ENCODE data around the gene ZFYVE9. TPM values are rescaled to one million over a fixed set of nuclear protein-coding genes. Genes with fewer than 3 reads are reported as not detected.

ZFYVE9 gene
- total and polyA plus RNA-seq, 3 donors from 2014 or later, result 31.5 to 51.3 (median 32.5) TPM

DNA sequence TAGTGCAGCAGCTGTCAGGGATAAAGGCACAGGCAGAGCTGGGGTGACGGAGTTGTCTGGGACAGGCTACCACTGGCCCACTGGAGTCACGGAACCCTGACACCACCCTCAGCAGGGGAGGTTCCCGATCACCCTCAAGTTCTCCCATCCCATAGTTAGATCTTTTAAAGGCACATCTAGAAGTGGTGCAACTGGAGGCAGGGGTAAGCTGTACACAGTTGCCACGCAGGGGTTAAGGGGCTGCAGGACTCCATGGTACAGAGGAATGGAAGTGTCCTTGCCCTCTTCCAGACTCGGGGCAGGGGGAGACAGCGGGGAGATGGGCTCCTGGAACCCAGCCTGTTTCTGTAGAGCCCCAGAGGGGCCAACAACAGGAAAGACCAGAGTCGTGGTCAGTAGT is 210.8 kb downstream of the ZFYVE9 start:
- no peak for DNase-seq
- peak overlapping the region in 1 of 2 donors; percentile 36 for H3K27ac ChIP-seq
- no peak overlapping the region for H3K4me3 ChIP-seq
- no peaks in the 10 kb centered on the region for H3K9me3 ChIP-seq
- no peaks in the 10 kb centered on the region for H3K36me3 ChIP-seq (ENCODE audit: low read depth, missing control alignments)
- H3K27me3 ChIP-seq, result no peaks in the 10 kb centered on the region
- no peak for TF ChIP-seq POLR2A (IDR thresholded peaks at IDR 0.05)
- TF ChIP-seq, protein P1, sequence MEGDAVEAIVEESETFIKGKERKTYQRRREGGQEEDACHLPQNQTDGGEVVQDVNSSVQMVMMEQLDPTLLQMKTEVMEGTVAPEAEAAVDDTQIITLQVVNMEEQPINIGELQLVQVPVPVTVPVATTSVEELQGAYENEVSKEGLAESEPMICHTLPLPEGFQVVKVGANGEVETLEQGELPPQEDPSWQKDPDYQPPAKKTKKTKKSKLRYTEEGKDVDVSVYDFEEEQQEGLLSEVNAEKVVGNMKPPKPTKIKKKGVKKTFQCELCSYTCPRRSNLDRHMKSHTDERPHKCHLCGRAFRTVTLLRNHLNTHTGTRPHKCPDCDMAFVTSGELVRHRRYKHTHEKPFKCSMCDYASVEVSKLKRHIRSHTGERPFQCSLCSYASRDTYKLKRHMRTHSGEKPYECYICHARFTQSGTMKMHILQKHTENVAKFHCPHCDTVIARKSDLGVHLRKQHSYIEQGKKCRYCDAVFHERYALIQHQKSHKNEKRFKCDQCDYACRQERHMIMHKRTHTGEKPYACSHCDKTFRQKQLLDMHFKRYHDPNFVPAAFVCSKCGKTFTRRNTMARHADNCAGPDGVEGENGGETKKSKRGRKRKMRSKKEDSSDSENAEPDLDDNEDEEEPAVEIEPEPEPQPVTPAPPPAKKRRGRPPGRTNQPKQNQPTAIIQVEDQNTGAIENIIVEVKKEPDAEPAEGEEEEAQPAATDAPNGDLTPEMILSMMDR (IDR thresholded peaks at IDR 0.05), result no peak
- intact Hi-C loops (cut with DNase I; ENCODE audit: low total_unique reads), result no loop called here
- H3K4me1 ChIP-seq, result no peaks in the 10 kb centered on the region
- WGBS, 2 donors, result 71 to 75% methylated on average over 7 of the region's 7 CpGs

DNA sequence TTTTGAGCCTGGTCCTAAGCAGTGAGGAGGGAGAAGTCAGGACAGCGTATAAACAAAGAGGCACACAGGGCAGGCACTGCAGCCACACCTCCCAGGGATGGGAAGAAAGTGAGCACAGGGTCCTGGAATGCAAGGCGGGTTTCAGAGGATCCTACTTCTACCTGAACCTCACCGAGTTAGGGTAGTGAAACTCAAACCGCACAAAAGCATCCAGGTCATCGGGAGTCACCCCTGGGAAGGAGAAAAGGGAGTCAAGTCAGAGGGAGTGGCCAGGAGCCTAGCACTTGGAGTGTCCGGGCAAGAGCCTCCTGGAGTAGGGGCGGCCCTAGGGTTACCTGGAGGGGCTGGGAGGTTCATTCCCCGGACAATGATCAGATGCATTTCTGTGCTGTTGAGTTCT is 213.5 kb downstream of the ZFYVE9 start:
- H3K27me3 ChIP-seq, result no peaks in the 10 kb centered on the region
- H3K4me3 ChIP-seq, result no peak overlapping the region
- no peak for TF ChIP-seq POLR2A (IDR thresholded peaks at IDR 0.05)
- TF ChIP-seq, protein P1 (IDR thresholded peaks at IDR 0.05), result no peak
- no peak overlapping the region for H3K27ac ChIP-seq
- 83 to 86% methylated on average over 7 to 8 of the region's 8 CpGs for WGBS, 2 donors
- no peaks in the 10 kb centered on the region for H3K9me3 ChIP-seq
- intact Hi-C loops (cut with DNase I; ENCODE audit: low total_unique reads), result no loop called here
- DNase-seq, result no peak
- no peaks in the 10 kb centered on the region for H3K4me1 ChIP-seq
- H3K36me3 ChIP-seq (ENCODE audit: low read depth, missing control alignments), result no peaks in the 10 kb centered on the region

DNA sequence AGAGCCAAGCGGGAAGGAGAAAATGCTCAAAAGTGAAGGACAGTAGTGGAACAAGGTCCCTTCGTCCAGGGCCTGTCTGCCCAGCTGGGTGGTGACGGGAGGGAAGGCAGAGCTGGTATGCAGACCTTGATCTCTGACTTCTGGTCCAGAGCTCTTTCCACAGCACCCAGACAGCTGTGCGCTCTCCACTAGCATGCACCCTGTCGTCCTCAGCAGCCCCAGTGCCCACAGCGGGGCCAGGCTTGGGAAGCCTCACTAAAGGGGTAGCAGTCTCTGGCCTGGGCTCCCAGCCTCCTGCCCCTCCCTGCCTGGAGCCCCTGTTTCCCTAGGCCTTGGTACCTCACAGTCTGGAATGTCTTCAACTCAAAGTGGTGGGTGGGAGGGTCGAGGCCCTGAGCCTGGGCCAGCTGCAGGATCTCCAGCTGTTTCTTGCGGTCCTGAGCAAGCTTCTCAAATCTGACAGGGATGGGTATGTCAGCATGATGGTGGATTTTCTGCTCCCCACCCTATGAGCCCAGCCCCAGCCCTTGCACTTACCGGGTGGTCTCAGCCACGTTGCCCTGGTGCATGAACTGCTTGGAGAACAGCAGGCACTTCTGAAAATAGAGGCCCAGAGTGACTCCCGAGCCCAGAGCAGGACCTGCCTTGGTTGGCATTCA is 214.1 kb downstream of the ZFYVE9 start:
- no peak overlapping the region for H3K27ac ChIP-seq
- no peaks in the 10 kb centered on the region for H3K27me3 ChIP-seq
- no peaks in the 10 kb centered on the region for H3K9me3 ChIP-seq
- H3K4me3 ChIP-seq, result no peak overlapping the region
- no peak for DNase-seq
- no peaks in the 10 kb centered on the region for H3K4me1 ChIP-seq
- 73 to 78% methylated on average over 9 to 11 of the region's 11 CpGs for WGBS, 2 donors
- TF ChIP-seq, protein P1 (IDR thresholded peaks at IDR 0.05), result no peak
- TF ChIP-seq POLR2A (IDR thresholded peaks at IDR 0.05), result no peak
- intact Hi-C loops (cut with DNase I; ENCODE audit: low total_unique reads), result no loop called here
- no peaks in the 10 kb centered on the region for H3K36me3 ChIP-seq (ENCODE audit: low read depth, missing control alignments)

DNA sequence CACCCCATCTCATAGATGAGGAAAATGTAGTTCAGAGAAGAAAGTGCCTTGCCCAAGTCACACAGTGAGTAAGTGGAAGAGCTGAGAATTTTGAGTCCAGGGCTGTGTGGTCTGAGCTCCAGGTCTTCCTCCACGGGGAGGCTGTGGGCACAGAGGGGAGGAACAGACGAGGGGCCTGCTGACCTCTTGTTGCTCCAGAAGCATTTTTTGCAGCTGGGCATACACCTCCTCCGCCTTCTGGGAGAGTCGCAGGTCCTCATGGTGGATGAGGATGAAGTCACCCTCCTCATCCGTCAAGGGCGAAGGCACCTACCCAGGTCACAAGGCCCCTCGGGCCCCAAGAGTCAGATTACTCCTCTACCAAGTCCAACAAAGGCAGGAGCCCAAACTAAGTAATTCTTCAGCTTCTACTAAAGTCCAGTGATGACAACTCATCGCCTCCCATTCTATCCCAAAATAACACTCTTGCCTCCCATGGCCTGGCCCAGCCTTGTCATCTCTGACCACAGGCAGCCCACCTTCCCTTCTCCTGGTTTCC is 215.0 kb downstream of the ZFYVE9 start:
- Histone ChIP-seq H3K36me3 (ENCODE audit: low read depth, missing control alignments) (no peaks in the 10 kb centered on the region), H3K27ac (no peak overlapping the region), H3K27me3 (no peaks in the 10 kb centered on the region), H3K4me1 (no peaks in the 10 kb centered on the region), H3K9me3 (no peaks in the 10 kb centered on the region), H3K4me3 (no peak overlapping the region)
- no peak for DNase-seq
- WGBS, 2 donors, result 89 to 94% methylated on average over 8 of the region's 8 CpGs
- no peak for TF ChIP-seq POLR2A (IDR thresholded peaks at IDR 0.05)
- TF ChIP-seq, protein P1 (IDR thresholded peaks at IDR 0.05), result no peak
- intact Hi-C loops (cut with DNase I; ENCODE audit: low total_unique reads), result no loop called here

DNA sequence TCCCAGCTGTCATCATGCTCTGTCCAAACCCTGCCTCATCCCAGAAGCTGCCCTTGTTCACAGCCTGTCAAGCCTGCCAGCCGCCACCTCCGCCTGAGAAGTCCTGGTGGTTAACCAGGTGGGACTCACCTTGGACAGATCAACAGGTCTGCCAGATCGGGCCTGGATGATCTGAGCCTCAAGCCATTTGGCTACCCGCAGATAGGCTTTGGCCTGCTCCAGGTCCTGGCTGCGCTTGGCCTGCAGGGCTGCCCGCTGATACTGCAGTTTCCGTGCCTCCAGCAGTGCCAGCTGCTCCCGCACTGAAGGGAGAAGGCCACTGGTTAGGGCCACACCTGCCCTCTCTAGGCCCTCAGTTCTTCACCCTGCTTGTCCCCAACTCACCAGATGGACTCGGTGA is 215.5 kb downstream of the ZFYVE9 start:
- H3K36me3 ChIP-seq (ENCODE audit: low read depth, missing control alignments), result no peaks in the 10 kb centered on the region
- no peak for TF ChIP-seq POLR2A (IDR thresholded peaks at IDR 0.05)
- TF ChIP-seq, protein P1 (IDR thresholded peaks at IDR 0.05), result no peak

More for the DNA sequence above, 215.5 kb downstream of the ZFYVE9 start:
- Histone ChIP-seq H3K9me3 (no peaks in the 10 kb centered on the region), H3K4me1 (no peaks in the 10 kb centered on the region), H3K27me3 (no peaks in the 10 kb centered on the region), H3K27ac (no peak overlapping the region), H3K4me3 (no peak overlapping the region)
- intact Hi-C loops (cut with DNase I; ENCODE audit: low total_unique reads), result no loop called here
- WGBS, 2 donors, result 85 to 99% methylated on average over 8 to 9 of the region's 9 CpGs
- no peak for DNase-seq

All from testis (tissue), 3 donors.